GM10266 (cell line): ENCODE results near the gene GADD45G.

Experiments
- DNase-seq: peaks from one replicate; pipeline ENCODE4 v3.0.0; 2012; ENCODE audit errors: extremely low spot score
- TF ChIP-seq, protein P1 (sequence below): IDR thresholded peaks from 2 replicates; pipeline ENCODE4 v1.5.1; 2012; ENCODE audit warnings: mild to moderate bottlenecking, low read depth; ENCODE audit not compliant: control insufficient read depth, insufficient read depth; ENCODE audit errors: missing control alignments

The GADD45G gene

GRCh38 chr9:89632192-89632733, 27.5 kb downstream of the GADD45G start:
- DNase-seq: no peak
- TF ChIP-seq, protein P1, sequence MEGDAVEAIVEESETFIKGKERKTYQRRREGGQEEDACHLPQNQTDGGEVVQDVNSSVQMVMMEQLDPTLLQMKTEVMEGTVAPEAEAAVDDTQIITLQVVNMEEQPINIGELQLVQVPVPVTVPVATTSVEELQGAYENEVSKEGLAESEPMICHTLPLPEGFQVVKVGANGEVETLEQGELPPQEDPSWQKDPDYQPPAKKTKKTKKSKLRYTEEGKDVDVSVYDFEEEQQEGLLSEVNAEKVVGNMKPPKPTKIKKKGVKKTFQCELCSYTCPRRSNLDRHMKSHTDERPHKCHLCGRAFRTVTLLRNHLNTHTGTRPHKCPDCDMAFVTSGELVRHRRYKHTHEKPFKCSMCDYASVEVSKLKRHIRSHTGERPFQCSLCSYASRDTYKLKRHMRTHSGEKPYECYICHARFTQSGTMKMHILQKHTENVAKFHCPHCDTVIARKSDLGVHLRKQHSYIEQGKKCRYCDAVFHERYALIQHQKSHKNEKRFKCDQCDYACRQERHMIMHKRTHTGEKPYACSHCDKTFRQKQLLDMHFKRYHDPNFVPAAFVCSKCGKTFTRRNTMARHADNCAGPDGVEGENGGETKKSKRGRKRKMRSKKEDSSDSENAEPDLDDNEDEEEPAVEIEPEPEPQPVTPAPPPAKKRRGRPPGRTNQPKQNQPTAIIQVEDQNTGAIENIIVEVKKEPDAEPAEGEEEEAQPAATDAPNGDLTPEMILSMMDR: no peak

DNA sequence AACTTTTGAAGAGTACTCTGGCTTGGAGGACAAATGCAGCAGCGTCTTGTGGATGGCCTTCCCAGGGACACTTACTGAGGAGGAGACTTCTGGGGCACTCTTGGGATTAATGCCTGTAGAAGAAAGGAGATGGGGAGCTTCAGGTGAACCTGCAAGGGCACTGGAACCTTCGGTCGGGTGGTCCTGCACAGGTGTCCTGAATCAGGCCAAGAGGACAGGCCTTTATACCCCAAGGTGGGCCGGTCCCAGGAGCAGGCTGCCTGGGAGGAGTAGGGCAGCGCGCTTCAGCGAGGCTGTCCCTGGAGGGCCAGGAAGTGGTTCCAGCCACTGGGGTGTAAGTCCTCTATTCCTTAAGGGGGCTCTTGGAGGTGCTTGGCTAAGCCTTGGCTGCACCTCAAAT, 27.9 kb downstream of the GADD45G start:
- TF ChIP-seq, protein P1: no peak
- no peak for DNase-seq

DNA sequence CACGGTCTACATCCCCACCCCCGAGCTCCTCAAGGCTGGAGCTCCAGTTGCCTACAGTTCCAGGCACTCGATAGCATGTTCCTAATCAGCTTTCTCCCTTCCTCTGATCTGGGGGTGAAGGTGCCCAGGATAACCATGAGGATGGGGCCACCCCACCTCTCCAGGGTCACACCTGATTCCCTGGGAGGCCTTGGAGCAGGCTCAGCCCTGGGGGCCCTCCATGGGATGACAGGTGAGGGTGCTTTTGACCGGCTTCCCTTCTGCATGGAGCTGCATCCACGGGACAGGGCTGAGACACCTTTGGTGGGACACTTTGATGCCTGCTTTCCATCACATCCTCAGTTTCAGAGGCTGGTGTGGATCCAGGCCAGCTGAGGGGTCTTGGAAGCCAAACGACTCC, 28.6 kb downstream of the GADD45G start:
- TF ChIP-seq, protein P1: no peak
- no peak for DNase-seq

GRCh38 chr9:89633920-89634319, 29.1 kb downstream of the GADD45G start:
- TF ChIP-seq, protein P1: no peak
- DNase-seq: no peak

DNA sequence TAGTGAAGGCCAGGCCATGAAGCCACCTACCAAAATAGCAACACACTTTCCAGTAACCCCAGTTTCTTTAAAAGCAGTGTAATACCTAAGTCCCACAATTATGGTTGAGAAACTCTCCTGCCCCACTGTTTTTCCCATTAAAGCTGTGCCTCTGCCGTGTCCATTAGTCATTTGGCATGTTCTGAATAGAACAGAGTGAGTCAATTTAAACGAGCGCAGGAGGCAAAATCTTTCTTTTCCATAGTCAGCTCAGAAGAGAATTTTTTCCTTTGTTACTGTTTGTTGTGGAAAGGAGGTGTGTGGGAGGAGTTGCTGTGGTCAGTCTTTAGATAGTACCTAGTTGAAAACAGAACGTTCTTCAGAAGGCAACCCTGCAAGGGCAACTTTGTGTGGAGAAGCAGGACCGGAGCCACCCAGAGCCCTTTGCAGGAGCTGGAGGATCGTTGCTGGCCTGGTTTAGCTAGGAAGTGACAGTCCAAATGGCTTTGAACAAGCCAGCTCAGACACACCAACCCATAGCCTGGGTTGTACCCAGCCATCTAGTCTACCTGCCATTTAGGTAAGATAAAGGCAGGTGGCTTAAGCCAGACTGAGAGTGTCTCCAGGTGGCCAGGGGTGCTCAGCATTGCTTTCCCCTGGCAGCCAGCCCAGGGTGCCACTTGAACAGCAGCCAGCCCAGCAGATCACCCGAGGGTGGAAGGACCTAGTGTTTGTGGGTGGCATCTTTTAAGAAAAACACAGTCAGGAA, 30.4 kb downstream of the GADD45G start:
- DNase-seq: no peak
- TF ChIP-seq, protein P1: no peak

DNA sequence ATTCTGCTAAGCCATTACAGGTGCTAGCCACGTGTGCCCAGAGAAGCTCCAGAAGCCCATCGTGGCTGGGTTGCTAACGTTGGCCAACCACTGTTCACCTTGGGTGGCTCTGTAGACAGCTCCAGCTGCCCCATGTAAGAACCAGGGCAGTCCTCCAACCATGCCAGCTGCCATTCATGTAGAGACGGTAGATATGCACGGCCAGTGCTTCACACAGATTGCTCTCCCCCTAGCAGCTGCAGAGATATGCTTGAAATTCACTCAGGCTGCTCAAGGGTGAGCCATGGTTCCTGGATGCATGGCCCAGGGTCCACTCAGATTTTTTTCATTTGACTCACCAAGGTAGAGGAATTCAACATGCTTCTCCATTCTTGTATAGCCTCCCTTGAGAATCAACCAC, 31.0 kb downstream of the GADD45G start:
- DNase-seq: no peak
- TF ChIP-seq, protein P1: no peak

DNA sequence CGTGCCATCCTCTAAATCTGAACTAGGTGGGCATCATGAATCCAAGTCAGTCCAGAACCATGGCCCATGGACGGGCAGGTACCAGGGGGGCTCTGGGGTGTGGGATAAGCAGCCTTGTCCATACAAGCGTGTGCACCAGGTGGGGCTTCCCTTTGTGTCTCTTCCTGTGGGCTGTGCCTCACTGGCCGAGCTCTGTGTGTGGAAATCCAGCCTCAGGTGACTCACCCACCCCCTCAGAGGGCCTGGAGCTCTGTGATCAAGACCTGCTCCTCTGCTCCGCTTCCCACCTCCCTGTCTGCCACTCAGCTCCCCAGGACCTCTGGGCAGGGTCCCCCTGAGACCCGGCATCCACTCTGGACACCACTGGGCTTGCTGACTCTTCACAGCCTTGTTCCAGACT, 33.0 kb downstream of the GADD45G start:
- DNase-seq: no peak
- TF ChIP-seq, protein P1: no peak
